Thymus (tissue), 11 donors: ENCODE results near the gene WDR86. TPM values are rescaled to one million over a fixed set of nuclear protein-coding genes. Genes with fewer than 3 reads are reported as not detected.

ENCODE experiments used
- DNase-seq, 9 donors: peaks; one replicate each; pipeline ENCODE4 v3.0.0-alpha.2; 2013; ENCODE audit warnings: low spot score in 9 of 9, low read depth in 6 of 9, missing footprints in 1 of 9
- H3K27ac ChIP-seq, 2 donors: one replicate each; pipeline ENCODE4 v1.5.1; 2013; ENCODE audit warnings: control low read depth in 1 of 2, low read depth in 1 of 2, low read length in 1 of 2, mild to moderate bottlenecking in 1 of 2, moderate library complexity in 1 of 2
- H3K27me3 ChIP-seq, 2 donors: one replicate each; pipeline ENCODE4 v1.5.1; 2013; ENCODE audit warnings: low read length in 1 of 2; ENCODE audit not compliant: control insufficient read depth in 2 of 2, insufficient read depth in 1 of 2
- H3K36me3 ChIP-seq, 2 donors: one replicate each; pipeline ENCODE4 v1.5.1; 2013; ENCODE audit warnings: low read length in 1 of 2, mild to moderate bottlenecking in 1 of 2, moderate library complexity in 1 of 2; ENCODE audit not compliant: control insufficient read depth in 2 of 2, insufficient read depth in 2 of 2
- H3K4me1 ChIP-seq, 2 donors: one replicate each; pipeline ENCODE4 v1.5.1; 2013; ENCODE audit warnings: low read length in 2 of 2; ENCODE audit not compliant: control insufficient read depth in 2 of 2, insufficient read depth in 2 of 2
- H3K4me3 ChIP-seq, 2 donors: one replicate each; pipeline ENCODE4 v1.5.1; 2013; ENCODE audit warnings: low read length in 2 of 2, control low read depth in 1 of 2, mild to moderate bottlenecking in 1 of 2
- H3K9me3 ChIP-seq, 2 donors: one replicate each; pipeline ENCODE4 v1.5.1; 2013; ENCODE audit warnings: low read length in 1 of 2, mild to moderate bottlenecking in 1 of 2; ENCODE audit not compliant: control insufficient read depth in 2 of 2, insufficient read depth in 1 of 2
- WGBS: extraction: QIAGEN DNeasy Blood & Tissue Kit; methylation state at CpG from one replicate; pipeline ENCODE4 v1.1.7; 2013; 5-methylcytosine and 5-hydroxymethylcytosine counted together
- polyA plus RNA-seq: library from polyadenylated mRNA; stranded (reverse); fragments of 200-250 nt; gene quantifications from one replicate; pipeline ENCODE4 v1.2.3, GENCODE V29; 2013
- total RNA-seq: library from RNA; stranded (reverse); fragments of 120-200 nt; gene quantifications from one replicate; pipeline ENCODE4 v1.2.4, GENCODE V29; 2013
- donor health status: healthy.

WDR86 gene
- total and polyA plus RNA-seq, 2 donors, result 1.3 to 5.0 TPM

DNA sequence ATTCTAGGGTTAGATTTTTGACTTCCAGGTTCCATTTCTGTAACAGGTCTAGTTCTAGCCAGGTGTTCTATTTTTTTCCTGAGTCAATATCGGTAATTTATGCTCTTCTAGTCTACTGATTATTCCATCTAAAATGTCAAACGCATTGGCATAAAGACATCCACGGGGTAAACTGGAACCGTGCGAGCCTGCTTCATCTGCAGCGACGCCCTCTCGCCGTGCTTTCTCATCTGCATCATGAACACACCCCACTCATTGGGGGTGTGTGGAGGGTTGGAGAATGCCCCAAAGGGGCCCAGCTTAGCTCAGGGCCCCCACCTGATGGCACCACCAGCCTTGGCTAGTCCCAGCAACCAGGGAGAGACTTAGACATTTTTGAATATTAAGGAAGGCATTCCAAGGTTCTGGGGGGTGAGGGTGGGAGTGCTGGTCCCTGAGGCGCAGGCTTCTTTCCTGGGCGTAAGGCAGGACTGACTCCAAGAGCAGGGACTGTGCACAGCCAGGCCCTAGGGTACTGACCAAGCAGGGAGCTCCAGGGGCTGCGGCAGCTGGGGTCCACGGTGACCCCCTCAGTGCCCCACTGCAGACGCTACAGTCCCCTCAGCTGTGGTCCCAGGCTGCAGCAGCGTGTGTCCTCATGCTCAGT, 43.0 kb upstream of the WDR86 start:
- WGBS, result 94% methylated on average over 15 of the region's 15 CpGs
- Histone ChIP-seq H3K4me1 (peaks cover 3 to 12% of the 10 kb centered on the region in 2 donors), H3K9me3 (no peaks in the 10 kb centered on the region), H3K36me3 (no peaks in the 10 kb centered on the region), H3K27ac (no peak overlapping the region), H3K27me3 (peaks cover 0 to 9% of the 10 kb centered on the region in 2 donors), H3K4me3 (no peak overlapping the region)
- DNase-seq, result no peak

DNA sequence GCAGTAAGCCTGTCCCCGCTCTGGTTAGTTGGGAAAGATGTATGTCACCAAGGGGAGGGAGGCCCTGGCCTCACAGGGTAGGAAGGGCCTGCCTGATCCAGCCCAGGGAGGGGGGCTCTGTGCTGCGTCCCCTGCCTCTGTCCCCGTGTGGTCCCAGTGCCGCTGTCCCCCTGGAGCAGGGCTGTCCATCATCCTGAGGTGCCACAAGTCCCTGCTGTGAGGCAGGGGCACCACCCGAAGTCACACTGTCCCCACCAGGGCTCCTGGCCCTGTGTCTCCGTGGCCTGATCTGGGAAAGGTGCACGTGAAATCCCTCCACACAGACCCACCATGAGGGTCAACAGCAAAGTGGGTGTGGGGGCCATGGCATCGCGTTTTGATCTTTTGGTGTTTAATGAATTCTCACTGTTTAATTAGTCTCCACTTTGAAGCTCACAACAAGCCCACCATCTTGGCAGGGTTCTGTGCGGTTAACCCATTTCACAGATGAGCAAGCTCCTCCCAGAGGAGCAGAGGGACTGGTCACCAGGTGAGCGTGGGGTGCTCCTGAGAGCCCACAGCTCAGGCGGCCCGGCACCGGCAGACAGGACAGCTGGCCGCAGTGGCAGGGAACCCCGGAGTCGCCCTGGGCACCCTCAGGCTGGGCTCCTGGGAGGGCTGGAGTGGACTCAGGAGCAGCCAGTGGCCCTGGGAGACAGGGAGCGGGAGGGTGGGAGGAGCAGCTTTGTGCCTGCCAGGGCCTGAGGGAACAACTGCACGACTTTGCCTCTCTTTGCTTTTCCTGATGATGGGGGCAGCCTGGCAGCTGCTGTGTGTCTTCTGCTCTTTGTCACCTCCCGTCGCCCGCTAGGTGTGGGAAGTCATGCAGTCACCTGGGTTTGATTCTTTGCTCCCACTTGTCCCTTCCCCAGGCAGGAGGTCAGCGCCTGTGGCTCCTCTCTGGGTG, 42.1 kb upstream of the WDR86 start:
- Histone ChIP-seq H3K4me1 (peaks cover 3 to 8% of the 10 kb centered on the region in 2 donors), H3K4me3 (no peak overlapping the region), H3K36me3 (no peaks in the 10 kb centered on the region), H3K27me3 (peaks cover 0 to 12% of the 10 kb centered on the region in 2 donors), H3K9me3 (no peaks in the 10 kb centered on the region), H3K27ac (no peak overlapping the region)
- no peak for DNase-seq
- WGBS, result 92% methylated on average over 23 of the region's 23 CpGs

DNA sequence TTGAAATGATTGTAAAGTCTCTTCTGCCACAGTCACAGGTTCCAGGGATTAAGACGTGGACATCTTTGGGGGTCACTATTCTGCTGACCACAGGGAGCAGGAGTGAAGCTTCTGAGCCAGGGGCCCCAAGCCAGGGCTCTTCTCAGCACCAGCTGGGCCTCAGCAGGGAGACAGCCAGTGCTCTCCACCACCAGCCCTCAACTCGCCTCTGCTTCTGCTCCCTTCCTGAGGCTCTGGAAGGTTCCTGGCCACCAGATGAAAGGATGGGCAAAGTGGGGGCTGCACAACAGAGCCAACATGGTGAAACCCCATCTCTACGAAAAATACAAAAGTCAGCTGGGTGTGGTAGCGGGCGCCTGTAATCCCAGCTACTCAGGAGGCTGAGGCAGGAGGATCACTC, 41.3 kb upstream of the WDR86 start:
- Histone ChIP-seq H3K4me1 (peaks cover 3% of the 10 kb centered on the region in 2 donors), H3K27ac (no peak overlapping the region), H3K4me3 (no peak overlapping the region), H3K9me3 (no peaks in the 10 kb centered on the region), H3K27me3 (peaks cover 0 to 12% of the 10 kb centered on the region in 2 donors), H3K36me3 (peaks cover 0 to 2% of the 10 kb centered on the region in 2 donors)
- DNase-seq, result no peak
- 94% methylated on average over 5 of the region's 5 CpGs for WGBS

DNA sequence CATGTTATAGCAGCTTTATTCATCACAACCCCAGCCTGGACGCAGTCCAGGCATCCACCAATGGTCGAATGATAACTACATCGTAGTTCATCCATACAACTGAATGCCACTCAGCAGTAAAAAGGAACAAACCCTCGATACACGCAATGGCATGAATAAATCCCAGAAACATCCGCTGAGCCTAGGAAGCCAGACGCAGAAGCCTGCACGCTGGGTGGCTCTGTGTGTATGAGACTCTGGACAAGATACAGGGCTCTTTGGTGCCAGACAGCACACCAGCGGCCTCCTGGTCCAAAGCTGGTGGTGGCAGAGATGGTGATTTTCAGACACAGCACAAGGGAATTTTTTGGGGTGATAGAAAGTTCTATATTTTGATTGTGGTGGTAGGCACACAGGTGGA, 40.2 kb upstream of the WDR86 start:
- DNase-seq, result no peak
- 94% methylated on average over 9 of the region's 9 CpGs for WGBS
- Histone ChIP-seq H3K4me3 (no peak overlapping the region), H3K27ac (no peak overlapping the region), H3K9me3 (no peaks in the 10 kb centered on the region), H3K36me3 (peaks cover 0 to 2% of the 10 kb centered on the region in 2 donors), H3K27me3 (peaks cover 0 to 12% of the 10 kb centered on the region in 2 donors), H3K4me1 (peaks cover 3% of the 10 kb centered on the region in 2 donors)

DNA sequence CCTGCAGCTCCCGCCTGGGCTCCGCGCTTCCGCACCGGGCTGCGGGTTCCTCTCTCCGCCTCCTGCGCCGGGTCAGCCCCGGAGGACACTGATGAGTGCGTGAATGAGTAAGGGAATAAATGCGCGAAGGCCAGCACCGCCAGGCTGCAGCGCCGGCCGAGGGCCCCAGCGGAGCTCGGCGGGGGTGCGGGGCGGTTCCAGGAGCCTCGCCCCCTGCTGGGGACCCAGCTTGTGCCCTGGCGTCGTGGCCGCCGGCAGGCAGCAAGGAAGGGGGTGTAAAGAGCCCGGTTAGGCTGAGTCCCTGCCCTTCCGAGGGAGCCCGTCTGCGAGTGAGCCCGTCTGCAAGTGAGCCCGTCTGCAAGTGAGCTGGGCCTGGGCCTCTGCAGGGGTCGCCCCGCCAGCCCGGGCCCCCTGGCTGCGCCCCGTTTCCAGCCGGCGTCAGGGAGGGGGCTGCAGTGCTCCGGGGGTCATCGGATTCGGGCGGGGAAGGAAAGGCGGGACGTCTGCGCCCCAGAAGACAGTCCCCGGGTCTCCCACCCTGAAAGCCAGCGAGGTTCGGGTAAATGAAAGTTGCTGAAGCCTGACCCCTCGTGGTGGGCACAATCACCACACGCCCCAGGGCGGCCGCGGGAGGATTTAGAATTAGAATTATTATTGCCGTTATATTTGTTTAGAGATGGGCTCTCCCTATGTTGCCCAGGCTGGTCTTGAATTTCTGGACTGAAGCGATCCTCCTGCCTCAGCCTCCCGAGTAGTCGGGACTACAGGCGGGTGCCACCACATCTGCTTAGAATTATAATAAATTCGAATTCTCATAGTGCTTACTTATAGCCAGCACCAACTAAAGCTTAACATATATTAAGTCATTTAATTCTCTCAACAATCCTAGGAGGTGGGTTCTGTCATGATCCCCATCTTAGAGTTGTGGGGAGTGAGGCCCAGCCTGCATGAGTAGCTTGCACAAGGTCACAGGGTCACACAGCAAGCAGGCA, 38.7 kb upstream of the WDR86 start:
- 6% methylated on average over 61 of the region's 61 CpGs for whole genome bisulfite sequencing
- peak overlapping the region; percentile 57 to 67 for H3K4me3 ChIP-seq
- peak overlapping the region in 1 of 2 donors; percentile 38 for H3K27ac ChIP-seq
- peaks cover 0 to 12% of the 10 kb centered on the region in 2 donors for H3K27me3 ChIP-seq
- peaks cover 3% of the 10 kb centered on the region in 2 donors for H3K4me1 ChIP-seq
- H3K9me3 ChIP-seq, result no peaks in the 10 kb centered on the region
- DNase-seq, result peak in 7 of 9 donors; percentile 65 to 88 (median 75)
- peaks cover 0 to 2% of the 10 kb centered on the region in 2 donors for H3K36me3 ChIP-seq

DNA sequence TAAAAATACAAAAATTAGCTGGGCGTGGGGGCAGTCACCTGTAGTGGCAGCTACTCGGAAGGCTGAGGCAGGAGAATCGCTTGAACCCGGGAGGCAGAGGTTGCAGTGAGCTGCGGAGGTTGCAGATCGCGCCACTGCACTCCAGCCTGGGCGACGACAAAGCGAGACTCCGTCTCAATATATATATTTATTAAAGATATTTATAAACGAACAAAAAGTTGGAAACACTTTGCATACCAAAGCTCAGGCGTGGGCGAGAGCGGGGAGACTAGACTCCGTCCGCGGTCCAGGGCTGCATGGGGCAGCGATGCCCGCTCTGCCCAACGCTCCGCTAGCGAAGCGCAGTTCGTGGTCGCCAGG, 38.0 kb upstream of the WDR86 start:
- peaks cover 4% of the 10 kb centered on the region in 2 donors for H3K4me1 ChIP-seq
- no peak overlapping the region for H3K27ac ChIP-seq
- peaks cover 0 to 12% of the 10 kb centered on the region in 2 donors for H3K27me3 ChIP-seq
- no peaks in the 10 kb centered on the region for H3K9me3 ChIP-seq
- WGBS, result 65% methylated on average over 26 of the region's 26 CpGs
- peaks cover 0 to 2% of the 10 kb centered on the region in 2 donors for H3K36me3 ChIP-seq
- no peak for DNase-seq
- H3K4me3 ChIP-seq, result peak overlapping the region; percentile 57 to 67

DNA sequence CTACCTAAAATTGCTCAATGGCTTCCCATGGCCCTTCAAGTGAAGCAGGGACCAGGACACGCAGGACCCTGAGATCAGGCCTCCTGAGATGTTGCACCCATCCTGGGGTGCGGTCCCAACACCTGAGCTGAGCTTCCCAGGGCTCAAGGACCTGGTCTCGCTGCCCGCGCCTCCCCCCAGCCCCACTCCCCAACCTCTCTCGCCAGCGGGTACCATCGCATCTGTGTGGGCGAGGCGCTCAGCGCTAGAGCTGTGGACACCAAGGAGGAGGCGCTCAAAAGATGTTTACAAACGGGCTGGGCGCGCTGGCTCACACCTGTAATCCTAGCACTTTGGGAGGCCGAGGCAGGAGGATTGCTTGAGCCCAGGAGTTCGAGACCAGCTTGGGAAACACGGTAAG, 37.5 kb upstream of the WDR86 start:
- H3K4me3 ChIP-seq, result no peak overlapping the region
- H3K9me3 ChIP-seq, result no peaks in the 10 kb centered on the region
- DNase-seq, result no peak
- H3K36me3 ChIP-seq, result peaks cover 0 to 2% of the 10 kb centered on the region in 2 donors
- peaks cover 0 to 12% of the 10 kb centered on the region in 2 donors for H3K27me3 ChIP-seq
- WGBS, result 97% methylated on average over 18 of the region's 18 CpGs
- no peak overlapping the region for H3K27ac ChIP-seq
- peaks cover 5 to 9% of the 10 kb centered on the region in 2 donors for H3K4me1 ChIP-seq

DNA sequence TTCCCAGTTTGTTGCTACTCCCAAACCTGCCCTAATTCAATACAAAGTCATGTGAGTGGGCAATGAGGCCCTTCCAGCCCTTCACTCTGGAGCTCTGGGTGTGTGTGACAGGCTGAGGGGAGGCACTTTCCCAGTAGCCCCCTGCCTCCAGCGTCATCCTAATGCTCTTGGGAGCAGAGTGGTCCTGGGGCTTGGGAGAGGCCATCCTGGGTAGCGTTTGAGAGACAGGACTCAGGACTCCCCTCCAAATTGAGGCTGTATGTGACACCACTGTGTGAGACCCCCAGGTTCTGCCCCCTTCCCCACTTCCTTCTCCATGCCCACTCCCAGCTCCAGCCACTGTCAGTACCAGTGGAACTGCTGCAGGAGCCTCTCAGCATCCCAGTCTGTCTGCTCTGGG, 36.6 kb upstream of the WDR86 start:
- no peaks in the 10 kb centered on the region for H3K9me3 ChIP-seq
- no peak for DNase-seq
- no peak overlapping the region for H3K27ac ChIP-seq
- H3K4me3 ChIP-seq, result no peak overlapping the region
- peaks cover 0 to 12% of the 10 kb centered on the region in 2 donors for H3K27me3 ChIP-seq
- H3K4me1 ChIP-seq, result peaks cover 8 to 18% of the 10 kb centered on the region in 2 donors
- peaks cover 0 to 2% of the 10 kb centered on the region in 2 donors for H3K36me3 ChIP-seq
- 99% methylated on average over 2 of the region's 2 CpGs for WGBS
